ENCODE data around the gene MLLT3. TPM values are rescaled to one million over a fixed set of nuclear protein-coding genes. Genes with fewer than 3 reads are reported as not detected.

Gene MLLT3
- 19.4 and 25.8 TPM in 2 replicates for total RNA-seq

DNA sequence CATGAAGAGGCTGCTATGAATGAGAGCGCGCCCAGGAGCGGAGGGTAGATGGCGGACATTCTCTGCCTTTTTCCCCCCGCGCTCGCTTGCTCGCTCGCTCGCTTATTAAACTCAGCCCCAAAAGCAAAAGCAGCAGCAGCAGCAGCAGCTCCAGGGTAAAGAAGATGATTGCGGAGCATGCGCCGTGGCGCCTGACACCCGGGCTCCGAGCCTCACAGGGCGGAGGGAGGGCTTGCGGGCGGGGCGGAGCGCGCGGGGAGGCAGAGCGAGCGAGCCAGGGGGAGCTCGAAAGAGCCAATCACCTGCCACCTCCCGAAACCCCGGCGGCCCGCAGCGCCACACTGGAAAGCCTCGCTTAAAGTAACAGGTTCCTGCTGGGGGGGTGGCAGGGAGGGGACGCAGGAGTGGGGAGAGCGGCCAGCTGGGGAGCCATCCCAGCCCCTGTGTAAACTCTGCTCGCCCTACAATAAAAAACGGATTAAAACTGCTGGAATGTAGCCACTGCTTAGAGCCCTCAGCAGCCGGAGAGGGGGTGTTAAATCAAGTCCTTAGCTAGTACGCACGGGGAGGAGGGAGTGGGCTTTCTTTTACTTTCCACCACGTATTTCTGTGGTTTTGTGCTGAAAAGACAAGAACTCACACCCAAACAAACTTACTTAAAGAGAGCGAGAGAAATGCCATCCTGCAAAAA is at the start of gene MLLT3:
MLLT3 (minus strand) TSS at position 170 of the 691 bp plus-strand sequence.

Other genes starting within 250 kb of the MLLT3 start
- 55.2 and 129 TPM in 2 replicates for gene FOCAD, start 61.8 kb upstream of the MLLT3 start, total RNA-seq